SK-MEL-5 (cell line): ENCODE measurements around the gene OR4N2. TPM values are rescaled to one million over a fixed set of nuclear protein-coding genes. Genes with fewer than 3 reads are reported as not detected.
"Not testable (repeated sequence)": the region's sequence is repeated elsewhere in the genome, so short reads cannot be mapped to it uniquely, and the experiment has no call there.

ENCODE experiments used
- DNase-seq: peaks from one replicate; pipeline ENCODE4 v3.0.0-alpha.2; 2016; ENCODE audit warnings: low read depth, low spot score
- in situ Hi-C: cut with HindIII; loops from 2 replicates; pipeline ENCODE4 v1.10.0; 2016; ENCODE audit warnings: low sequenced_read_pairs, high pct_unique_total_duplicates, low pct_unique_long_range_greater_than_20kb
- polyA plus RNA-seq, 2 experiments: library from polyadenylated mRNA; depleted of rRNA; stranded (reverse); fragments of >200 nt; gene quantifications; 2 replicates each; pipeline ENCODE4 v1.2.3, GENCODE V29; 2015
- total RNA-seq: library from RNA; depleted of rRNA; stranded (reverse); fragments of >200 nt; shearing (Covaris generic); gene quantifications from 2 replicates; pipeline ENCODE4 v1.2.3, GENCODE V29; 2014; rRNA removed

OR4N2 gene, protein sequence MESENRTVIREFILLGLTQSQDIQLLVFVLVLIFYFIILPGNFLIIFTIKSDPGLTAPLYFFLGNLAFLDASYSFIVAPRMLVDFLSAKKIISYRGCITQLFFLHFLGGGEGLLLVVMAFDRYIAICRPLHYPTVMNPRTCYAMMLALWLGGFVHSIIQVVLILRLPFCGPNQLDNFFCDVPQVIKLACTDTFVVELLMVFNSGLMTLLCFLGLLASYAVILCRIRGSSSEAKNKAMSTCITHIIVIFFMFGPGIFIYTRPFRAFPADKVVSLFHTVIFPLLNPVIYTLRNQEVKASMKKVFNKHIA
- not detected in 2 replicates for total RNA-seq
- not detected in 2 replicates for polyA plus RNA-seq (2015; cell fraction: cytosol; rRNA removed)
- polyA plus RNA-seq (2015; cell fraction: nucleus; rRNA removed): not detected in 2 replicates

DNA sequence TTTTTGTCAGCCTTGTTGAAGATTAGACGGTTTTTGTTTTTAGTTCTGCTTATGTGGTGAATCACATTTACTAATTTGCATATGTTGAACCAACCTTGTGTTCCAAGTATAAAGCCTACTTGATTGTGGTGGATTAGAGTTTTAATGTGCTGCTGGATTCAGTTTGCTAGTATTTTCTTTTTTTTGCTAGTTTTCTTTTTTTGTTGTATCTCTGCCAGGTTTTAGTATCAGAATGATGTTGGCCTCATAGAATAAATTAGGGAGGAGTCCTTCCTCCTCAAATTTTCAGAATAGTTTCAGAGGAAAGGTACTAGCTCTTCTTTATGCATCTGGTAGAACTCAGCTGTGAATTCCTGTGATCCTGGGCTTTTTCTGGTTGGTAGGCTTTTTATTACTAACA, at the start of gene OR4N2:
Gene OR4N2 (plus strand): TSS at position 301 of the 400 bp plus-strand sequence. CDS start 23,679 bp downstream, outside the sequence.
- in situ Hi-C loops: not testable (repeated sequence)

DNA sequence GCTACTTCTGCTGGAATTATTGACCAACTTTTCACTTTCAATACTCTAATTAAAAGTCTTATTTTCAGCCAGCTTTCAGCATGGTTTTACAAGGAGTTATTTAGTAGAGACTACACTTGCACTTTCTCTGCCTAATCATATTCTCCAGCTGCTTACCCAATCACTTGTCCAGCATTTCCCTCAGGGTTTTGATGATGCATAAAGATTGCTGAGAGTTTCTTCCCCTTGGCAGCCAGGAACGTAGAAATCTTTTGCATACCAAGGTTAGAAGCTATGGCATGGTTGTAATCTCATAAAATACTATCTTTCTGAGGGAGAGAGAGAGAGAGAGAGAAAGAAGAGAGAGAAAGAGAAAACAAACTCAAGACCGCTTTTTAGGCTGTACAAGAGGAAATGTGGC, 49.4 kb upstream of the OR4N2 start:
- DNase-seq: no peak
- in situ Hi-C loops: no loop called here

More for the DNA sequence above, at the start of gene OR4N2:
- not testable (repeated sequence) for DNase-seq

DNA sequence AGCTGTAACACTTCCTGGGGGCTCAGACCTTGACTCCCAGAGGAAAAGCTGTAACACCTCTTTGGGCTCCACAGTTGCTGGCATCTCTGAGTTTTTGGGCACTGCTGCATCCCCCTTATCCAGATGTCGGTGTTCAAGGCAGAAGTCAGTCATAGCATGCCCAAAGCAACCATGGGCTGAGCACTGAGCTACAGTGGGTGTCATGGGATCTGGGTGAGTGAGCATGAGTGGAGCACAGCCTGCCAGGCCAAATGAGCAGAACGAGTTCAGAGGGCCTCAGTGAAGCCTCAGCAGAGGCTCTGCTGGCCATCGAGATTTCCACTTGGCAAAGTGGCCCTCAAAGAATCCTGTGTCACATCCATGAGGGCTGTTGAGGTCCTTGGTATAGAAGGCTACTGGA, 32.1 kb upstream of the OR4N2 start:
- in situ Hi-C loops, DNase-seq: not testable (repeated sequence)

DNA sequence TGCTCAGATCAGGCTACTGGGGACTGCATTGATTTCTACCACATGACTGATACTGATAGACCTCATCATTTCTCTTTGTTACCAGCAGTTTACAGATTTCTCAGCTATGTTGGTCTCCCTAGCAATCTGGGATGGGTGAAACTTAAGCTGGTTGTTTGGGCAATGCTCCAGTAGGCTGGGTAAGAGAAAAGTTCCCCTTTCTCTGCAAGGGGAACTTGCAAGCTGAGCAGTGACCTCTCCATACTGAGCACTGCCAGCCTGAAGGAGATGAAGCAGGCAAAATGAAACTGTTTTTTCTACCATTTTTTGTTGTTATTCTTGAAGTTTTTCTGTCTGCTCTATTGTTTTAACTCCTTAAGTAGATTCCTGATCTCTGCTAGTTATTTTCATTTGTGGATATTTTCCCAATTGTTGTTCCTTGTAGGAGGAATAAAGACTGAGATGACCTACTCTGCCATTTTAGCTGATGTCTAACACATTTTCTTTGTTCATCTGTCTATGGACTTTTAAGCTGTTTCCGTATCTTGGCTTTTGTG, 31.6 kb upstream of the OR4N2 start:
- in situ Hi-C loops: no loop called here
- DNase-seq: no peak

DNA sequence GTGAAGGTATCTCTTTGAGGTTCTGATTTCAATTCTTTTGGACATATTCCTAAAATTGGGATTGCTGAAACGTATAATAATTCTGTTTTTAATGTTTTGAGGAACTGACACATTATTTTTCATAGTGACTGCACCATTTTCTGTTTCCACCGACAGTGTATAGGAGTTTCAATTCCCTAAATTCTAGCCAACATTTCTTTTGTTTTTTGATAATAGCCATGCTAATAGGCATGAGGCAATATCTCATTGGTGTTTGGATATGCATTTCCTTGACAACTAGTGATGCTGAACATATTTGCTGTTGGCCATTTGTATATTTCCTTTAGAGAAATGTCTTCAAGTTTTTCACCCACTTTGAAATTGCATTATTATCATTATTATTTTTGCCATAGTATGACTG, 31.1 kb upstream of the OR4N2 start:
- in situ Hi-C loops, DNase-seq: not testable (repeated sequence)

DNA sequence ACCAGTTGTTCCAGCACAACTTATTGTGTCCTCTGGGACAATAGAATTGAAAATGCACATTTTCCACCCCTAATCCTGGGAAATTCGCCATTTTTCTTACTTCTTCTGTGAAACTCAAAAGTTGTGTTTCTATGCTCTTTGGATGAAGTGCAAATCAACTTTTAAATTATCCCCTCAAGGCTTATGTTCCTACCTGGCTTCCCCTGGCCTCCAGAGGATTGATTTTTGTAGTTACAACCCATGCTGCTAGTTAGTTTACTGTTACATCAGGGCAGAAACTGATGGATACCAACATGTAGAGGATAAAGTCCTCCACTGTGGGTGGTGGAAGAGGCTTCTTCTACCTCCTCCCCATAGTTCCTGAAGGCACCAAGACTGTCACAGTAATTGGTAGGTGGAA, 30.4 kb upstream of the OR4N2 start, which contains the start of gene OR4M1:
Gene OR4M1 (plus strand): TSS at position 301 of the 400 bp plus-strand sequence. CDS start 6,819 bp downstream, outside the sequence.
- DNase-seq, in situ Hi-C loops: not testable (repeated sequence)

DNA sequence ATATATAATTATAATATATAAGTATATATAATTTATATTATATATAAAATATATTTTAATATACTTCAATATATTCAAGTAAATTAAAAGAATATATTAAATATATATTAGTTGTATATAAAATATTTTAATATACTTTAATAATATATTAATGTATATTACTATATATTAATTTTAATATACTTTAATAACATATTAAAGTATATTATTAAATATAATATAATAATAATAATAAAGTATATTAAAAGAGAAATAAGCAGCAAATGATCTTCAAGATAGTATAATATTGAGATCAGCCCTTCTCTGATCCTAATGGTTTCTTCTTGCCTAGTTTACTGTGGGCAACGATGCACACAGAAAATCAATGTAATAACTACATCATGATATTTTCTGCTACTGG, 28.0 kb upstream of the OR4N2 start:
- in situ Hi-C loops: no loop called here

DNA sequence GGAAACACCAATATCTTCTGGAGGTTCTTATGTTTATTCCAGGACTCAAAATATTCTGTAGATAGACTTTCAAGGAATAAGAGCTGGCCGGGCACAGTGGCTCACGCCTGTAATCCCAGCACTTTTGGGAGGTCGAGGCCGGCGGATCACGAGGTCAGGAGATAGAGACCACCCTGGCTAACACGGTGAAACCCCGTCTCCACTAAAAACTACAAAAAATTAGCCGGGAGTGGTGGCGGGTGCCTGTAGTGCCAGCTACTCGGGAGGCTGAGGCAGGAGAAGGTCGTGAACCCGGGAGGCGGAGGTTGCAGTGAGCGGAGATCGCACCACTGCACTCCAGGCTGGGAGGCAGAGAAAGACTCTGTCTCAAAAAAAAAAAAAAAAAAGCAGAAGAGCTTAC, 17.7 kb upstream of the OR4N2 start:
- in situ Hi-C loops, DNase-seq: not testable (repeated sequence)

More for the DNA sequence above, 28.0 kb upstream of the OR4N2 start:
- DNase-seq: no peak

DNA sequence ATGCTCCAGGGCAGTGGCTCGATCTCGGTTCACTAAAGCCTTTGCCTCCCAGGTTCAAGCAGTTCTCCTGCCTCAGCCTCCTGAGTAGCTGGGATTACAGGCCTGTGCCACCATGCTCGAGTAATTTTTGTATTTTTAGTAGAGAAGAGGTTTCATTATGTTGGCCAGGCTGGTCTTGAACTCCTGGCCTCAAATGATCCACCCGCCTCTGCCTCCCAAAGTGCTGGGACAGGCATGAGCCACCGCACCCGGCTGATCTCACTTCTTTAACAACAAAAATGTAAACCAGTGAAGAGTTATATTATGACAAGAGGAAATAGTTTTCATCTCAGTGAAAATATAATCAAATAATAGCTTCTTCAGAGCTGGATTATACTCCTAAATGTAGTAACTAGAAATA, 16.3 kb upstream of the OR4N2 start:
- DNase-seq: not testable (repeated sequence)

DNA sequence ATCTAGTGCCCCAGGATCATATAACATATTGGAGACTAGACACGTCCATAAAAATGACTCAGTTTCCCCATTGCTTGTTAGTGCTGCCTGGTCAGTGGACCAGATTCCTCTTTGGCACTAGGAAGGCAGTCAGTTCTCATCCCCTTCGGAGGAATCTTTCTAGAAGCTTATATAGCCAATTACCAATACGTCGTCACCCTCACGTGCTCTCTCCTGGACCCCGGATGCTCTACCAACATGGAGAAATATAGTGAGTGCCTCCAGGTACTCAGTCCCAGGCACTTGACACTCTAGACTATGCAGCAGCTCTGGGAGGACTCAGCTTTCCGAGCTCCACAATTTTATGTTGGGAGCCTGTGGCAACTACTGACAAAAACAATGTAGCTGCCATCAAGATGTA, 15.4 kb upstream of the OR4N2 start:
- DNase-seq, in situ Hi-C loops: not testable (repeated sequence)

More for the DNA sequence above, 16.3 kb upstream of the OR4N2 start:
- in situ Hi-C loops: not testable (repeated sequence)

DNA sequence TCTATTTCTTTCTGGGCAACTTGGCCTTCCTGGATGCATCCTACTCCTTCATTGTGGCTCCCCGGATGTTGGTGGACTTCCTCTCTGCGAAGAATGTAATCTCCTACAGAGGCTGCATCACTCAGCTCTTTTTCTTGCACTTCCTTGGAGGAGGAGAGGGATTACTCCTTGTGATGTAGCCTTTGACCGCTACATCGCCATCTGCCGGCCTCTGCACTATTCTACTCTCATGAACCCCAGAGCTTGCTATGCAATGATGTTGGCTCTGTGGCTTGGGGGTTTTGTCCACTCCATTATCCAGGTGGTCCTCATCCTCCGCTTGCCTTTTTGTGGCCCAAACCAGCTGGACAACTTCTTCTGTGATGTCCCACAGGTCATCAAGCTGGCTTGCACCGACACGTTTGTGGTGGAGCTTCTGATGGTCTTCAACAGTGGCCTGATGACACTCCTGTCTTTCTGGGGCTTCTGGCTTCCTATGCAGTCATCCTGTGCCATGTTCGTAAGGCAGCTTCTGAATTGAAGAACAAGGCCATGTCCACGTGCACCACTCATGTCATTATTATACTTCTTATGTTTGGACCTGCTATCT, 7.0 kb upstream of the OR4N2 start:
- peak; percentile 46 for DNase-seq
- in situ Hi-C loops: not testable (repeated sequence)

DNA sequence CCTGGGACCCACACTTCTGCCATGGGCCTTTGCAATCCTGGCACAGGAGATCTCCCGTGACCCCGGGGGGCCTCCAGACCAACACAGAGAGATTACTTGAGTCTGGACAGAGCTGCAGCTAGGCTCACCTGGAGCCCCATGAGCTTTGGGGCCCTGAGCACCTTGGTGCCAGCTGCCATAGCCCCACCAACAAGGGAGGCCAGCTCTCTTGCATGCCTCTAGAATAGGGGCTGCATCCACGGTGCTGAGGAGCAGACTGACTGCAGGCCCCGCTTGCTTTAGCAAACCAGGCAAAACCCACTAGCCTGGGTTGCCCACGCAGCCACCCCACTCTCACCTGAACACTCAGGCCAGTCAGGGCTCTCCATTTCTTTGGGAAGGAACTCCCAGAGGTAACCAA, 3.7 kb upstream of the OR4N2 start:
- in situ Hi-C loops: no loop called here
- DNase-seq: no peak

DNA sequence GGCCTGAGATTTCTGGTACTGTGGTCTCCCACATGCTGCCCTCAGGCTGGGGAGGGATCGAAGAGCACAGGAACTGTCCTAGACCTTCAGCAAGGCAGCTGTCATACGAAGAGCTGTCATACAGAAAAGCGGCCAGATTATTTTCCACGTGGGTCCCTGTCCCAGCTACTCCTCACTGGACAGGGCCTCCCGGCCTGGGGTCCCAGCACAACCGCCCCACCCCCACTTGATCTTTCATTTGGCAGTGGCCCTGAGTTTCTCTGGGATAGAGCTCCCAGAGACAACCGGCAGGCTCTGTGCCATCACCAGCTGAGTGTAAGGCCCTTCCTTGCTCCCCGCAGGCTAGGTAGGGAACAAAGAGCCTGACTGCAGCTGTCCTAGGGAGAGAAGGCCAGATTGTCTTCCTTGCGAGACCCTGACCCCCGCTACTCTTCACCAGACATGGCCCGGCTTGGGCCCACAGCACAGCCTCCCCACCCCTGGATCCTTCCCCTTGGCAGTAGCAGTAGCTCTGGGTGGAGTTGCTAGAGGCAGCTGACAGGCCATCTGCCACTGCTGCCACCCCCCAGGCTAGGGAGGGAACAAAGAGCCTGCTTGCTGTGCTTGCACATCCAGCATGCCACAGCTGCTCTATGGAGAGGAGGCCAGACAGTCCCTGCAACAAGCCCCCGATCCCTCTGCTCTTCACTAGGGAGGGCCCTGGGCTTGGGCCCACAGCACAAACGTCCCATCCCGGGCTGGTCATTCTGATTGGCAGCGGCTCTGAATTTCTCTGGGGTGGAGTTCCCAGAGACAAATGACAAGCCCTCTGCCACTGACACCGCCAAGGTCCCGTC, 3.1 kb upstream of the OR4N2 start:
- no peak for DNase-seq
- in situ Hi-C loops: no loop called here

DNA sequence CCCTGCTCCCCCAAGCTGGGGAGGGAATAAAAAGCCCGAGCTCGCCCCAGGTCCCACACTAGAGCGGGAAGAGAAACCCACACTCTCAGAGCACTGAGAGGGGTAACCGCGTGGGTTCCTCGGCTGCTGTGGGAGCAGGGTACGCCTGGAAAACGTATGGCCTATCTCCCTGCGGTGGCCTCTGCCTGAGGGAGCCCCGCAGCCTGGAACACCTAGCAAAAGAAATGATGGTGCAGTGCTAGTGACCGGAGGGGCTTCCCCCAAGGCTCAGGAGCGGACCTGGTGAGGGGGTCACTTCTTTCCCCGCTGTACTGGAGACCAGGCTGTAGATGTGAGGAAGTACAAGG, 2.5 kb upstream of the OR4N2 start:
- DNase-seq: no peak
- in situ Hi-C loops: no loop called here

DNA sequence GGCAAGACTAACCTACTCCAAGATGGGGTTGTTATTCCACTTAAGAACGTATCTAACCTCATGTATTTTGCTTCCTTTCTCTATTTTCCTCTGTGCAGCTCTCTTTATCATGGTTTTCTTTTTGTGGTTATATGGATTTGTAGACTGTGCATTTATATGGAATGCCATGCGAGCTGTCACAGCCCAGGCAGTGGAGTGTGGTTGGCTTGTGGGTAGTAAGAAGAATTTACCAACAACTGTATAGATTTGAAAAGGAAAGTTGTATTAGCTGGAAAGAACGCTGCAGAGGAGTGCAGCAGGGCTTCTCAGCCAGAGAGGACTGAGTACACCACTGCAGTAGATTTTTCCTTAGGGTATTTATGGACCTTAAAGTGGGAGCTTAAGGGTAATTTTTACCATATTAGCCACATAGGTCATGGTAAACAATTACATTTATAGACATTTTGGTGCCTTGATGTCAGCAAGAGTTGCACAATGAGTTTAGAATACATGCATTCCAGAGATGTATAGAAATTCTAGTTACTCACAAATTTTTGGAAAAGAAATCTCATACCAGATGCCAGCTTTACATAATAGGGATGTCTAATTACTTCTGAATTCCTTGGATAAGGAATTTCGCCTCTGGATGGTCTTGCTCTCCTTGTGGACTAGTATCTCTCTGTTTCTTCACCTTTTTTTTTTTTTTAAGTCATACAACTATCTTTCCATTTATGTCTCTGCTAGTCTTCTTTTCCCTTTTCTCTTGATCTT, 9.8 kb downstream of the OR4N2 start:
- in situ Hi-C loops: not testable (repeated sequence)

DNA sequence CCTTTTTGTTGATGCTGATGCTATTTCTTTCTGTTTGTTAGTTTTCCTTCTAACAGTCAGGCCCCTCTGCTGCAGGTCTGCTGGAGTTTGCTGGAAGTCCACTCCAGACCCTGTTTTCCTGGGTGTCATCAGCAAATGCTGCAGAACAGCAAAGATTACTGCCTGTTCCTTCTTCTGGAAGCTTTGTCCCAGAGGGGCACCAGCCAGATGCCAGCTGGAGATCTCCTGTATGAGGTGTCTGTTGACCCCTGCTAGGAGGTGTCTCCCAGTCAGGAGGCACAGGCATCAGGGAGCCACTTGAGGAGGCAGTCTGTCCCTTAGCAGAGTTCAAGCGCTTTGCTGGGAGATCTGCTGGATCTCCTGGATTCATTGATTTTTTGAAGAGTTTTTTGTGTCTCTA, 16.3 kb downstream of the OR4N2 start:
- DNase-seq, in situ Hi-C loops: not testable (repeated sequence)

More for the DNA sequence above, 9.8 kb downstream of the OR4N2 start:
- DNase-seq: not testable (repeated sequence)

DNA sequence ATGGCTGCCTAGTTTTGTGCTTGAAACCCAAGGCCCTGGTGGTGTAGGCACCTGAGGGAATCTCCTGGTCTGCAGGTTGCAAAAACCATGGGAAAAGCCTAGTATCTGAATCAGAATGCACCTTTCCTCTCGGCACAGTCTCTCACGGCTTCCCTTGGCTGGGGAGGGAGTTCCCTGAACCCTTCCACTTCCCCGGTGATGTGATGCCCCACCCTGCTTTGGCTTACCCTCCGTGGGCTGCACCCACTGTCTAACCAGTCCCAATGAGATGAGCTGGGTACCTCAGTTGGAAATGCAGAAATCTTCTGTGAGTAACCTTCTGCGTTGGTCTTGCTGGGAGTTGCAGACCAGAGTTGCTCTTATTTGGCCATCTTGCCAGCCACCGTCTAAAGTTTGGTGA, 17.4 kb downstream of the OR4N2 start:
- DNase-seq, in situ Hi-C loops: not testable (repeated sequence)
